Stimulated activated CD8-positive, alpha-beta memory T cell treated with anti-CD3 and anti-CD28 coated beads, Interleukin-15, amount 100 ng/mL, for 1 hour (primary cell): ENCODE measurements around the gene LEKR1.
"Not testable (repeated sequence)": the region's sequence is repeated elsewhere in the genome, so short reads cannot be mapped to it uniquely, and the experiment has no call there.

ENCODE experiments used
- DNase-seq: peaks from one replicate; pipeline ENCODE4 v3.0.0-alpha.2; 2020; ENCODE audit warnings: low read depth

LEKR1 gene

GRCh38 chr3:156902916-156903315 lies 76.8 kb downstream of the LEKR1 start:
- DNase-seq, result no peak

DNA sequence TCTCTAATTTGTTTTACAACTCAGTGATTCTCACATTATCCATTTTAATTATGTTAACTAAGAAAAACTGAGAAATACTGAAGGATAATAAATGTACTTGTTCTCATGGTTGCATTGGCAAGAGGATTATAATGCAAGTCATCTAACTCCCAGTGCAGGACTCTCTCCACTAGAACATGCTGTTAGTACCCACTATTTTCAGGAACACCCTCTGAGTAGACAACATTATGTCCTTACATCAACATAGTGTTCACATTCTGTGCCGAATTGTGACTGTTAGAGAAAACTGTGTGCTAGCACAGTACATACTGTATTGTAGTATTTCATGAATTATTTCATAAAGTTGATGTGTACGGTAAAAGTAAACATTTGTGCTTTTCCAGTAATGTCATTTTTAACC lies 80.1 kb downstream of the LEKR1 start:
- no peak for DNase-seq

- no peak for DNase-seq
Measured at GRCh38 chr3:156908398-156908797, 82.2 kb downstream of the LEKR1 start.

DNA sequence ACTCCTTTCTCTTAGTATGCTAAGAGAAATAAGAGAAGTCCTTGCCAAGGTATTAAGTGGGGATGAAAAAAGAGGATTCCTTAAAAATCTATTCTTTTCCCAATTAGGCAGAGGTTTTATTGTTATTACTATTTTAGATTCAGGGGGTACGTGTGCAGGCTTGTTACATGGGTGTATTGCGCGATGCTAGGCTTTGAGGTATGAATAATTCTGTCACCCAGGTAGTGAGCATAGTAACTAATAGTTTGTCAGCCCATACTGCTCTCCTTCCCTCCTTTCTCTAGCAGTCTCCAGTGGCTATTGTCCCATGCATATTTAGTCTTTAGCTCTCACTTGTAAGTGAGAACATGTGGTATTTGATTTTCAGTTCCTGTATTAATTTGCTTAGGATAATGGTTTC lies 83.9 kb downstream of the LEKR1 start:
- no peak for DNase-seq

DNA sequence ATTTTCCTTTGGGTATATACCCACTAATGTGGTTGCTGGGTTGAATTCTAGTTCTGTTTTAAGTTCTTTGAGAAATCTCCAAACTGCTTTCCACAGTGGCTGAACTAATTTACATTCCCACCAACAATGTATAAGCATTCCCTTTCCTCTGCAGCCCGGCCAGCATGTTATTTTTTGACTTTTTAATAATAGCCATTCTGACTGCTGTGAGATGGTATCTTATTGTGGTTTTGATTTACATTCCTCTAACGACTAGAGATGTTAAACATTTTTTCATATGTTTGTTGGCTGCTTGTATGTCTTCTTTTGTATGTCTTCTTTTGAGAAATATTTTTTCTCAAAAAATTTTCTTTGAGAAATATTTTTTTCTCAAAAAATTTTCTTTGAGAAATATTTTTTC lies 84.7 kb downstream of the LEKR1 start:
- DNase-seq, result not testable (repeated sequence)

GRCh38 chr3:156914300-156914699 lies 88.1 kb downstream of the LEKR1 start:
- DNase-seq, result not testable (repeated sequence)

- no peak for DNase-seq
Measured at GRCh38 chr3:156915372-156915771, 89.2 kb downstream of the LEKR1 start.

GRCh38 chr3:156918746-156919145 lies 92.6 kb downstream of the LEKR1 start:
- no peak for DNase-seq

DNA sequence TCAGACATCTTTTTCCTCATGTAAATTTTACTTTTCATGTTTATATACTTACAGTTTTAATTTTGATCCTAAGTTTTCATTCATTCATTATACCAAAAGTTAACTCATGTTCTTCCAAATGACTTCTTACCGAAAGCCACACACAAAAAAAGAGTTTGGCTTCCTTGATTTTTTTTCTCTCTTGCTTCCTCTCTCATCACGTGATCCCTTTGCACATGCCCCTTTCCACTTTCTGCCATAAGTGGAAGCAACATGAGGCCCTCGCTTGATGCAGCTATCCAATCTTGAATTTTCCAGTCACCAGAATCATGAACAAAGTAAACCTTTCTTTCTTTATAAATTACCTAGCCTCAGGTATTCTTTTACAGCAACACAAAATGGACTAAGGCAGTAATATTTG lies 93.7 kb downstream of the LEKR1 start:
- DNase-seq, result no peak

- DNase-seq, result no peak
Measured at GRCh38 chr3:156920399-156920798, 94.2 kb downstream of the LEKR1 start.

GRCh38 chr3:156923349-156923748 lies 97.2 kb downstream of the LEKR1 start:
- DNase-seq, result no peak

DNA sequence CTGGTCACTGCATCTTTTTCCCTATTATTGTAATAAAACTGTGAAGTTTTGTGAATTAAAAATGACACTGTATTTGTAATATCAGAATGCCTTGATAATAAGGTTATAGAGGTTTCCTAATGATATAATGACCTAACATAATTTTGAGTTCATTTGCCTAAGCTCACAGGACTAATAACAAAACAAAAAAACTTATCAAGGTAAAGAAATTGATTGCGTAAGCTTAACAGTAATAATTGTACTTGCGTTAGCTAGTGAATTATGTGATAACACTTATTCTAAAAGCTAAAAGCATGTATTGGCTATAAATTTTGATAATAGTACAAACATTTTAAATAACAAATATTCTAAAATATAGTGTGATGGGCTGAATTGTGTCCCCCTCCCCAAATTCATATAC lies 112.6 kb downstream of the LEKR1 start:
- DNase-seq, result no peak

DNA sequence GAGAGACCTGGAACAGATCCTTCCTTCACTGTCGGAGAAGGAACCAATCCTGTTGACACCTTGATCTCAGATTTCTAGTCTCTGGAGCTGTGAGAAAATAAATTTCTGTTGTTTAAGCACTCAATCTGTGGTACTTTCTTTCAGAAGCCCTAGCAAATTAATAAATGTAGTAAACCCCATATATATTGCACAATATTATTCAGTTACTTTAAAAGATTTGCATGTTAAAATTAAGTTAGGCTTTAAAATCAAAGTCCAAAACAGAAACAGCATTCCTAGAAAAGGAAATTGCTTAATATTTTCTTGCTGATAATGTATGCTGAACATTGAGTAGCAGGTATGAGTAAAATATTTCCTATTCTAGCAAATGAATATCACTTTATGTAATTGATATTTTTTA lies 113.2 kb downstream of the LEKR1 start:
- no peak for DNase-seq

- no peak for DNase-seq
Measured at GRCh38 chr3:156941311-156941710, 115.2 kb downstream of the LEKR1 start.

- DNase-seq, result no peak
Measured at GRCh38 chr3:156948402-156949210, 122.5 kb downstream of the LEKR1 start.

DNA sequence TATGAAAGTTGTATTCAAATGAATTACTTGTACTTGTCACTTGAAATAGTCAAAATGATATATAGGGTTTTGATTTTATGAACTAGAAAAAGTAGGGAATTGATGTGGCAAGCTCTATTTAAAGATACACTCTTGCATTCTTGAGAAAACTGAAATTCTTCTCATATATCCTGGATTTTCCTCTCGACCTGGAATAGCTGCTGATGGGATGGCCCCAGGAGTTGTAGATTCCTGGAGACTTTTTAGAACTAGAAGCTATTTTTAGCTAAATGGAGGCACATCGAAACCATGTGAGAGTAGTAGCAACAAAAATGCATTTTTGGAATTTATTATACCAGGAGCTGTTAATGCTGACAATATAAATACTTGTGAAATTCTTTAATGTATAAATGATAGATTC lies 125.9 kb downstream of the LEKR1 start:
- no peak for DNase-seq

GRCh38 chr3:156957715-156958114 lies 131.6 kb downstream of the LEKR1 start:
- DNase-seq, result no peak

GRCh38 chr3:156963096-156963495 lies 136.9 kb downstream of the LEKR1 start:
- DNase-seq, result no peak

GRCh38 chr3:156964577-156964976 lies 138.4 kb downstream of the LEKR1 start:
- no peak for DNase-seq

DNA sequence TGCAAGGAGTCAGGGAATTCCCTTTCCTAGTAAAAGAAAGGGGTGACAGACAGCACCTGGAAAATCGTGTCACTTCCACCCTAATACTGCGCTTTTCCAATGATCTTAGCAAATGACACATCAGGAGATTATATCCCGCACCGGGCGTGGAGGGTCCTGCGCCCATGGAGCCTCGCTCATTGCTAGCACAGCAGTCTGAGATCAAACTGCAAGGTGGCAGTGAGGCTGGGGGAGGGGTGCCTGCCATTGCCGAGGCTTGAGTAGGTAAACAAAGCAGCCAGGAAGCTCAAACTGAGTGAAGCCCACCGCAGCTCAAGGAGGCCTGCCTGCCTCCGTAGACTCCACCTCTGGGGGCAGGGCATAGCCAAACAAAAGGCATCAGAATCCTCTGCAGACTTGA lies 140.2 kb downstream of the LEKR1 start:
- DNase-seq, result not testable (repeated sequence)

DNA sequence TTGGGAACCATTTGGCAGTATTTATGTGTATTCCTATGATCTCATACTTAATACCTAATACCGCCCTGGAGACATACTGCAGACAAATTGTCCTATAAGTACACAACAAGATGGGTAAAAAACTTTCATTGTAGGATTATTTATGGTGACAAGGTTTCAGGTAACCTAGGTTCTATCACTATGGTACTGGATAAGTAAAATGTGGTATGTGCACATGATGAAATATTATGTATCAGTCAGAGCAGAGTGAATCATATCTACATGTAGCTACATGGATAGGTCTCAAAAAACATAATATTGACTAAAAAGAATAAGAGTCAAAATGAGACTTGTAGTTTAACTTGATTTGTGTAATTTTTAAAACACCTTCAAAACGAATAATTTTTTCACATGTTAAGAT lies 147.8 kb downstream of the LEKR1 start:
- no peak for DNase-seq

DNA sequence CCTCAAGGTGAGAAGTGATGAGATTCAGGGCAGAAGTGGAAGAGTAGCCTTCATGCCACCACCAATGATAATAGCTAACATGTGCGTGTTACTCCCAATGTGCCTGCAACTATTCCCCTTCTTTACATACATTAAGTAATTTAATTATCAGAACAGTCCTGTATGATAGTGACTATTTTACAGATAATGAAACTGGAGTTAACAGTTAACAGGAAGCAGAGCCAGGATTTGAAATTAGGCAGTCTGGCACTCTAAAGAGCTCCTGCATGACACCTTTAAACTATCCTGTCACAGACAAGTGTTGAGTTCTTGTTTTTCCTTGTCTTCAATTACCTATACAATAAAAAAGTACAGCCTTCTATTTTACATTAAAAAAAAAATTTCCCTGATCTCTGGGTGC lies 148.8 kb downstream of the LEKR1 start:
- no peak for DNase-seq

DNA sequence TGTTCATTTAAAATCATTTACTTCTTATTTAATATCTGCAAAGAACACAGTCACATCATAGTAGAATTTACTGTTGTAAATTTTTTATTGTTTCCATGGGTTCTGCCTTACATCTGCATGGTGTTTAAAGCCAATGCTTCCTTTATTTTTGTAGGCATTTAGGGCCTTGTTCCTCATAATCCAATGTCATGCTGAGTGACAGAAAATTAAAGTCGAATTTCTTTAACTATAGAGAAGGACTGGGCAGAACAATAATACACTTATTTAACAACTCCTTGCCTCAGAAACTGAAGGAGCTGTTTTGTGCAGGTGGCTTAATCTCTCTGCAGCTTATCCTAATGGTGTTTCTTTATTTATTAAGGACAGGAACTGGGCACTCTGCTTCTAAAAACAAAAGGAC lies 149.6 kb downstream of the LEKR1 start:
- DNase-seq, result no peak

DNA sequence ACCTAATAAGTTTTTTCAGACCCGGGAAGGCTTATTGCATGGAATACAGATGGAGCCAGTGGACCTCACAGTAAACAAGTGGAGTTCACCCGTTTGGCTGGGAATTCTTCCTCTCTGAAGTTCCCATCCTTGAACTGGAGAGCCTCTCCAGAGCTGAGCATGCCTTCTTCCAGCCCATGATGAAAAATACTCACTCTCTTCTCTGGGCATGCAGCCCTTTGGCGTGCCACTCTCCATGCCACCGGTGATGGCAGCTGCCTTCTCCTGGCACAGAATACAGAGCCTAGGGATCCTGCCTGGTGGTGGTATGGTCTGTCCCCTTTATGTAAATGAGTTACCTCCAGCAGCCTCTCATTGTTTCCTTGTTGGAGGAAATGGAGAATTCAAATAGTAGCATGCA lies 150.8 kb downstream of the LEKR1 start:
- DNase-seq, result no peak
